ENCODE data around the gene AMPD2. TPM values are rescaled to one million over a fixed set of nuclear protein-coding genes. Genes with fewer than 3 reads are reported as not detected.

The AMPD2 gene
- total and polyA plus RNA-seq, 5 experiments from 2014 or later, result 21.9 to 76.0 (median 33.9) TPM

- Mint-ChIP-seq H3K27ac (peak overlapping the region in 3 of 10 donors; percentile 11 to 65 (median 19)), H3K27me3 (peaks cover 0 to 5% (median 0%) of the 10 kb centered on the region in 5 donors), H3K4me1 (peaks cover 4 to 14% (median 8%) of the 10 kb centered on the region in 4 donors), H3K9me3 (no peaks in the 10 kb centered on the region), H3K36me3 (no peaks in the 10 kb centered on the region), H3K4me3 (no peak overlapping the region)
- peak; percentile 72 to 90 (median 84) for DNase-seq
- peak; percentile 96 to 97 for ATAC-seq
- POLR2A ChIA-PET, result interaction anchor here (0.7 to 1.1 kb wide), 3 partner anchors 98 to 131 kb away, joined by 3 read pairs; no protein-coding TSS in a partner anchor
These were observed 24.0 kb downstream of the AMPD2 start for GRCh38 chr1:109643385-109644230.

GRCh38 chr1:109644670-109645069, 25.0 kb downstream of the AMPD2 start:
- H3K27ac Mint-ChIP-seq, result no peak overlapping the region
- H3K9me3 Mint-ChIP-seq, result no peaks in the 10 kb centered on the region
- POLR2A ChIA-PET, result no interaction called here
- no peak overlapping the region for H3K4me3 Mint-ChIP-seq
- H3K4me1 Mint-ChIP-seq, result peaks cover 4 to 14% (median 9%) of the 10 kb centered on the region in 4 donors
- H3K27me3 Mint-ChIP-seq, result peaks cover 0 to 5% (median 0%) of the 10 kb centered on the region in 5 donors
- H3K36me3 Mint-ChIP-seq, result no peaks in the 10 kb centered on the region
- no peak for DNase-seq
- no peak for ATAC-seq

- no peaks in the 10 kb centered on the region for H3K9me3 Mint-ChIP-seq
- peaks cover 0 to 7% (median under 1%) of the 10 kb centered on the region in 4 donors for H3K4me1 Mint-ChIP-seq
- DNase-seq, result no peak
- H3K27ac Mint-ChIP-seq, result no peak overlapping the region
- ATAC-seq, result no peak
- H3K4me3 Mint-ChIP-seq, result no peak overlapping the region
- H3K27me3 Mint-ChIP-seq, result peaks cover 0 to 13% (median 6%) of the 10 kb centered on the region in 5 donors
- H3K36me3 Mint-ChIP-seq, result no peaks in the 10 kb centered on the region
- POLR2A ChIA-PET, result no interaction called here
These were observed 29.9 kb downstream of the AMPD2 start for GRCh38 chr1:109649491-109649914.

- peaks cover 5 to 18% (median 10%) of the 10 kb centered on the region in 4 donors for H3K4me1 Mint-ChIP-seq
- no peaks in the 10 kb centered on the region for H3K36me3 Mint-ChIP-seq
- no peaks in the 10 kb centered on the region for H3K9me3 Mint-ChIP-seq
- no peak overlapping the region for H3K4me3 Mint-ChIP-seq
- ATAC-seq, result no peak
- peaks cover 0 to 13% (median 4%) of the 10 kb centered on the region in 5 donors for H3K27me3 Mint-ChIP-seq
- POLR2A ChIA-PET, result interaction anchor here (1.7 kb wide), 1 partner anchor 10 kb away, joined by 4 read pairs; no protein-coding TSS in a partner anchor
- no peak for DNase-seq
- no peak overlapping the region for H3K27ac Mint-ChIP-seq
These were observed 31.0 kb downstream of the AMPD2 start for GRCh38 chr1:109650609-109651008.

- H3K36me3 Mint-ChIP-seq, result no peaks in the 10 kb centered on the region
- peaks cover 11 to 33% (median 23%) of the 10 kb centered on the region in 4 donors for H3K4me1 Mint-ChIP-seq
- no peak overlapping the region for H3K27ac Mint-ChIP-seq
- no peak overlapping the region for H3K4me3 Mint-ChIP-seq
- POLR2A ChIA-PET, result interaction anchor here (1.4 kb wide), 1 partner anchor 13 kb away, joined by 3 read pairs; no protein-coding TSS in a partner anchor
- peaks cover 0 to 13% (median 4%) of the 10 kb centered on the region in 5 donors for H3K27me3 Mint-ChIP-seq
- no peak for ATAC-seq
- no peak for DNase-seq
- no peaks in the 10 kb centered on the region for H3K9me3 Mint-ChIP-seq
These were observed 32.8 kb downstream of the AMPD2 start for GRCh38 chr1:109652402-109652801.

GRCh38 chr1:109653306-109653705, 33.7 kb downstream of the AMPD2 start:
- Mint-ChIP-seq H3K27me3 (peaks cover 0 to 12% (median 4%) of the 10 kb centered on the region in 5 donors), H3K27ac (no peak overlapping the region), H3K4me1 (peaks cover 11 to 42% (median 28%) of the 10 kb centered on the region in 4 donors), H3K9me3 (no peaks in the 10 kb centered on the region), H3K4me3 (no peak overlapping the region), H3K36me3 (peaks cover 0 to under 1% (median 0%) of the 10 kb centered on the region in 3 donors)
- no peak for ATAC-seq
- POLR2A ChIA-PET, result interaction anchor here (1.4 kb wide), 1 partner anchor 14 kb away, joined by 3 read pairs; no protein-coding TSS in a partner anchor
- DNase-seq, result no peak

GRCh38 chr1:109654519-109654918, 34.9 kb downstream of the AMPD2 start:
- DNase-seq (no peak), ATAC-seq (no peak)
- H3K36me3 Mint-ChIP-seq, result peaks cover 0 to 9% (median 0%) of the 10 kb centered on the region in 3 donors
- no peaks in the 10 kb centered on the region for H3K9me3 Mint-ChIP-seq
- H3K4me3 Mint-ChIP-seq, result peak overlapping the region in 7 of 10 donors; percentile 16 to 97 (median 45)
- peaks cover 11 to 41% (median 31%) of the 10 kb centered on the region in 4 donors for H3K4me1 Mint-ChIP-seq
- H3K27me3 Mint-ChIP-seq, result peaks cover 0 to 12% (median 4%) of the 10 kb centered on the region in 5 donors
- H3K27ac Mint-ChIP-seq, result peak overlapping the region in 1 of 10 donors; percentile 76
- POLR2A ChIA-PET, result interaction anchor here (1.7 kb wide), 1 partner anchor 120 kb away, joined by 4 read pairs; no protein-coding TSS in a partner anchor

GRCh38 chr1:109655615-109656519, 36.2 kb downstream of the AMPD2 start, which contains the start of gene GSTM4:
TSS of gene GSTM4 (plus strand) at chr1:109656099. CDS start at chr1:109656390, 291 bp downstream.
- DNase-seq (peak in 8 of 10 donors; percentile 24 to 63 (median 54)), ATAC-seq (peak; percentile 84 to 90)
- Mint-ChIP-seq H3K36me3 (peaks cover 0 to 15% (median 0%) of the 10 kb centered on the region in 3 donors), H3K27me3 (peaks cover 0 to 10% (median 0%) of the 10 kb centered on the region in 5 donors), H3K27ac (peak within 1 kb of the TSS; percentile 76 to 96 (median 90)), H3K4me3 (peak within 1 kb of the TSS; percentile 88 to 97 (median 93)), H3K4me1 (peaks cover 11 to 41% (median 31%) of the 10 kb centered on the region in 4 donors), H3K9me3 (no peaks in the 10 kb centered on the region)
- POLR2A ChIA-PET, result interaction anchor here (0.7 to 1.7 kb wide), 4 partner anchors 15 to 555 kb away, joined by 3 to 4 read pairs (median 4); partner anchors contain the start of gene GNAI3

- POLR2A ChIA-PET, result interaction anchor here (0.9 kb wide), 1 partner anchor 109 kb away, joined by 4 read pairs; the partner anchor contains the start of gene GNAI3
- H3K9me3 Mint-ChIP-seq, result no peaks in the 10 kb centered on the region
These were observed 37.8 kb downstream of the AMPD2 start for GRCh38 chr1:109657395-109657794.

GRCh38 chr1:109657970-109658369, 38.3 kb downstream of the AMPD2 start:
- H3K4me1 Mint-ChIP-seq, result peaks cover 13 to 41% (median 31%) of the 10 kb centered on the region in 4 donors
- peak overlapping the region in 6 of 10 donors; percentile 46 to 97 (median 75) for H3K4me3 Mint-ChIP-seq
- H3K27ac Mint-ChIP-seq, result peak overlapping the region in 3 of 10 donors; percentile 41 to 77 (median 50)
- DNase-seq (no peak), ATAC-seq (no peak)
- peaks cover 0 to 2% (median 0%) of the 10 kb centered on the region in 5 donors for H3K27me3 Mint-ChIP-seq
- no peaks in the 10 kb centered on the region for H3K9me3 Mint-ChIP-seq
- POLR2A ChIA-PET, result interaction anchor here (0.7 kb wide), 1 partner anchor 21 kb away, joined by 3 read pairs; no protein-coding TSS in a partner anchor
- peaks cover 0 to 20% (median 0%) of the 10 kb centered on the region in 3 donors for H3K36me3 Mint-ChIP-seq

More at GRCh38 chr1:109657395-109657794, 37.8 kb downstream of the AMPD2 start:
- peak overlapping the region in 2 of 10 donors; percentile 25 to 77 for H3K27ac Mint-ChIP-seq
- H3K27me3 Mint-ChIP-seq, result peaks cover 0 to 3% (median 0%) of the 10 kb centered on the region in 5 donors
- H3K4me3 Mint-ChIP-seq, result peak overlapping the region in 9 of 10 donors; percentile 32 to 97 (median 49)
- peaks cover 0 to 20% (median 0%) of the 10 kb centered on the region in 3 donors for H3K36me3 Mint-ChIP-seq
- no peak for DNase-seq
- no peak for ATAC-seq
- H3K4me1 Mint-ChIP-seq, result peaks cover 13 to 41% (median 31%) of the 10 kb centered on the region in 4 donors

- no peak for DNase-seq
These were observed 39.0 kb downstream of the AMPD2 start for GRCh38 chr1:109658533-109659042.

More at GRCh38 chr1:109658533-109659042, 39.0 kb downstream of the AMPD2 start:
- Mint-ChIP-seq H3K36me3 (peaks cover 0 to 20% (median 0%) of the 10 kb centered on the region in 3 donors), H3K27ac (peak overlapping the region in 3 of 10 donors; percentile 15 to 50 (median 41)), H3K4me3 (peak overlapping the region in 4 of 10 donors; percentile 40 to 62 (median 50)), H3K4me1 (peaks cover 13 to 40% (median 31%) of the 10 kb centered on the region in 4 donors), H3K9me3 (no peaks in the 10 kb centered on the region), H3K27me3 (no peaks in the 10 kb centered on the region)
- ATAC-seq, result no peak
- POLR2A ChIA-PET, result interaction anchor here (0.7 kb wide), 1 partner anchor 22 kb away, joined by 3 read pairs; no protein-coding TSS in a partner anchor

Data from naive thymus-derived CD8-positive, alpha-beta T cell (primary cell).